Parathyroid adenoma (tissue), 2 donors: ENCODE measurements around the gene NKD1.

Experiments used
- H2AFZ ChIP-seq: fragments of 300-600 bp; sonication (generic); one replicate; pipeline ENCODE4 v1.7.0; 2017; ENCODE audit warnings: antibody characterized with exemption, mild to moderate bottlenecking
- H3K27ac ChIP-seq: fragments of 300-600 bp; sonication (generic); one replicate; pipeline ENCODE4 v1.7.0; 2017
- H3K27me3 ChIP-seq: fragments of 300-600 bp; sonication (generic); one replicate; pipeline ENCODE4 v1.7.0; 2017; ENCODE audit warnings: low read length; ENCODE audit not compliant: control insufficient read depth, insufficient read depth
- H3K36me3 ChIP-seq: fragments of 300-600 bp; sonication (generic); one replicate; pipeline ENCODE4 v1.7.0; 2017; ENCODE audit warnings: low read length; ENCODE audit not compliant: control insufficient read depth, insufficient read depth
- H3K4me1 ChIP-seq: fragments of 300-600 bp; sonication (generic); one replicate; pipeline ENCODE4 v1.7.0; 2017; ENCODE audit warnings: control low read depth
- H3K4me2 ChIP-seq: fragments of 300-600 bp; sonication (generic); one replicate; pipeline ENCODE4 v1.7.0; 2017; ENCODE audit warnings: low read length
- H3K4me3 ChIP-seq: fragments of 300-600 bp; sonication (generic); one replicate; pipeline ENCODE4 v1.7.0; 2017; ENCODE audit warnings: low read depth, low read length
- H3K79me2 ChIP-seq: fragments of 300-600 bp; sonication (generic); one replicate; pipeline ENCODE4 v1.7.0; 2017; ENCODE audit warnings: control low read depth
- H3K9ac ChIP-seq: fragments of 300-600 bp; sonication (generic); one replicate; pipeline ENCODE4 v1.7.0; 2017; ENCODE audit warnings: mild to moderate bottlenecking
- H3K9me3 ChIP-seq: fragments of 300-600 bp; sonication (generic); one replicate; pipeline ENCODE4 v1.7.0; 2017; ENCODE audit warnings: low read length; ENCODE audit not compliant: control insufficient read depth
- CTCF ChIP-seq: fragments of 300-600 bp; sonication (generic); IDR thresholded peaks from one replicate; pipeline ENCODE4 v1.7.0; 2017; ENCODE audit warnings: antibody characterized with exemption, mild to moderate bottlenecking
- donor health status: primary hyperparathyroidism.

The NKD1 gene

GRCh38 chr16:50607970-50608557 lies 59.9 kb downstream of the NKD1 start:
- Histone ChIP-seq H3K4me2 (no peak overlapping the region), H3K27me3 (no peaks in the 10 kb centered on the region), H3K27ac (no peak overlapping the region), H3K9me3 (no peaks in the 10 kb centered on the region), H3K4me1 (no peaks in the 10 kb centered on the region), H3K4me3 (no peak overlapping the region), H2AFZ (no peak overlapping the region), H3K9ac (no peak overlapping the region), H3K36me3 (no peaks in the 10 kb centered on the region), H3K79me2 (no peaks in the 10 kb centered on the region)
- no peak for TF ChIP-seq CTCF

DNA sequence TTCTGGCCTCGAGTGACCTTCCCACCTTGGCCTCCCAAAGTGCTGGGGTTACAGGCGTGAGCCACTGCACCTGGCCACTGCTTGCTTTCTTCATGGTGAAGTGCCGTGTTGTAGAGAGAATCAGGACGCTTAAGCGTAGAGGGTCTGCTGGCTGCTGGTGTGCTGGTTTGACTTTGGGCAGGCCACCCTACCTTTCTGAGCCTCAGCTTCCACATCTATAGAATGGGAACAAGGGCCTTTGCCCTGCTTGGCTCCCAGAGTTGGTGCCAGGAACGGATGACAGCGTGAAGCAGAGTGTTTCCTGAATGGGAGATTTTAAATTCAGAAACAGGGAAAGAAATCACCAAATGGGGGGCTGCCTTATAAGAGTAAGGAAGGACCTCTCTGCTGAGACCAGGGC lies 60.9 kb downstream of the NKD1 start:
- Histone ChIP-seq H3K4me1 (no peaks in the 10 kb centered on the region), H2AFZ (no peak overlapping the region), H3K27me3 (no peaks in the 10 kb centered on the region), H3K4me2 (no peak overlapping the region), H3K27ac (no peak overlapping the region), H3K79me2 (no peaks in the 10 kb centered on the region), H3K36me3 (no peaks in the 10 kb centered on the region), H3K9ac (no peak overlapping the region), H3K9me3 (no peaks in the 10 kb centered on the region), H3K4me3 (no peak overlapping the region)
- TF ChIP-seq CTCF: no peak

GRCh38 chr16:50609471-50609870 lies 61.3 kb downstream of the NKD1 start:
- H3K36me3 ChIP-seq: no peaks in the 10 kb centered on the region
- no peaks in the 10 kb centered on the region for H3K27me3 ChIP-seq
- H3K27ac ChIP-seq: no peak overlapping the region
- no peak overlapping the region for H3K4me2 ChIP-seq
- no peak overlapping the region for H2AFZ ChIP-seq
- H3K4me3 ChIP-seq: no peak overlapping the region
- H3K79me2 ChIP-seq: no peaks in the 10 kb centered on the region
- no peak for TF ChIP-seq CTCF
- no peak overlapping the region for H3K9ac ChIP-seq
- H3K4me1 ChIP-seq: no peaks in the 10 kb centered on the region
- no peaks in the 10 kb centered on the region for H3K9me3 ChIP-seq

GRCh38 chr16:50610331-50611262 lies 62.4 kb downstream of the NKD1 start:
- no peak overlapping the region for H3K4me3 ChIP-seq
- H3K4me1 ChIP-seq: no peaks in the 10 kb centered on the region
- no peaks in the 10 kb centered on the region for H3K27me3 ChIP-seq
- no peaks in the 10 kb centered on the region for H3K9me3 ChIP-seq
- no peak overlapping the region for H3K9ac ChIP-seq
- H3K4me2 ChIP-seq: no peak overlapping the region
- no peak for TF ChIP-seq CTCF
- no peak overlapping the region for H2AFZ ChIP-seq
- H3K79me2 ChIP-seq: no peaks in the 10 kb centered on the region
- H3K36me3 ChIP-seq: no peaks in the 10 kb centered on the region
- H3K27ac ChIP-seq: no peak overlapping the region
